Body of pancreas (tissue), 4 donors: ENCODE results near the gene SRRM1.

Experiments
- POLR2A ChIP-seq, 3 donors: fragments of 450-650 bp; IDR thresholded peaks; one replicate each; pipeline ENCODE4 v1.6.1; 2016; ENCODE audit warnings: antibody characterized with exemption in 3 of 3, mild to moderate bottlenecking in 2 of 3
- TF ChIP-seq, protein P1 (sequence below), 7 experiments: fragments of 450-650 bp in 4 of 7; fragments of 200-600 bp in 3 of 7; sonication (generic) in 3 of 7; IDR thresholded peaks; one replicate each; pipeline ENCODE4 v1.5.1; 2016 to 2019; ENCODE audit warnings: antibody characterized with exemption in 7 of 7

DNA sequence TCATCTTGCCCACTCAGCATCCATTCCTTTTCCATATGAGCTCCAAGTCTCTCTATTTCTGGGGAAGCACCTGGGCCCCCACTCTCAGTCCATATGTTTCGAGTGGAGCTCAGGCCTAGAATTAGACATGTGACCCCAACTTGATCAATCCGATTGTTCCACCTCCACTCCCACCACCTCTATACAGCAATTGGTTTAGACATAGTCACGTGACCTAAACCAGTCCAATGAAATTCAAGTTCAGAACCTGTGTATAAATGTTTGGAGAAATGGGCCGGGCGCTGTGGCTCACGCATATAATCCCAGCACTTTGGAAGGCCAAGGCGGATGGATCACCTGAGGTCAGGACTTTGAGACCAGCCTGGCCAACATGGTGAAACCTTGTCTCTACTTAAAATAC is 72.6 kb downstream of the SRRM1 start:
- TF ChIP-seq, protein P1, sequence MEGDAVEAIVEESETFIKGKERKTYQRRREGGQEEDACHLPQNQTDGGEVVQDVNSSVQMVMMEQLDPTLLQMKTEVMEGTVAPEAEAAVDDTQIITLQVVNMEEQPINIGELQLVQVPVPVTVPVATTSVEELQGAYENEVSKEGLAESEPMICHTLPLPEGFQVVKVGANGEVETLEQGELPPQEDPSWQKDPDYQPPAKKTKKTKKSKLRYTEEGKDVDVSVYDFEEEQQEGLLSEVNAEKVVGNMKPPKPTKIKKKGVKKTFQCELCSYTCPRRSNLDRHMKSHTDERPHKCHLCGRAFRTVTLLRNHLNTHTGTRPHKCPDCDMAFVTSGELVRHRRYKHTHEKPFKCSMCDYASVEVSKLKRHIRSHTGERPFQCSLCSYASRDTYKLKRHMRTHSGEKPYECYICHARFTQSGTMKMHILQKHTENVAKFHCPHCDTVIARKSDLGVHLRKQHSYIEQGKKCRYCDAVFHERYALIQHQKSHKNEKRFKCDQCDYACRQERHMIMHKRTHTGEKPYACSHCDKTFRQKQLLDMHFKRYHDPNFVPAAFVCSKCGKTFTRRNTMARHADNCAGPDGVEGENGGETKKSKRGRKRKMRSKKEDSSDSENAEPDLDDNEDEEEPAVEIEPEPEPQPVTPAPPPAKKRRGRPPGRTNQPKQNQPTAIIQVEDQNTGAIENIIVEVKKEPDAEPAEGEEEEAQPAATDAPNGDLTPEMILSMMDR (IDR thresholded peaks at IDR 0.05): no peak
- TF ChIP-seq POLR2A (IDR thresholded peaks at IDR 0.05): no peak
